CD8-positive, alpha-beta memory T cell (primary cell): ENCODE measurements around the gene PLEKHM3. TPM values are rescaled to one million over a fixed set of nuclear protein-coding genes. Genes with fewer than 3 reads are reported as not detected.

Experiments used
- CTCF ChIA-PET: fragments of 350-600 bp; sonication (Branson Sonifier 250); formaldehyde crosslinking; loops from one replicate; lab custom pipeline; 2021; ENCODE audit warnings: antibody characterized with exemption; lab: Charles Lee
- POLR2A ChIA-PET: fragments of 350-600 bp; sonication (Branson Sonifier 250); formaldehyde crosslinking; loops from one replicate; lab custom pipeline; 2021; ENCODE audit warnings: antibody characterized with exemption; lab: Charles Lee
- DNase-seq, 5 donors: peaks; one replicate each; pipeline versions ENCODE4 v3.0.0 to v3.0.0-alpha.2; 2020 to 2022; ENCODE audit warnings: mixed read lengths in 1 of 5
- H3K27ac ChIP-seq: one replicate; pipeline ENCODE4 v1.7.0; 2013; ENCODE audit warnings: low read depth, mild to moderate bottlenecking, low read length, moderate library complexity
- H3K27me3 ChIP-seq: 2 replicates; pipeline ENCODE4 v1.7.0; 2013; ENCODE audit warnings: low read length, mild to moderate bottlenecking; ENCODE audit not compliant: insufficient read depth, poor library complexity, severe bottlenecking
- H3K36me3 ChIP-seq: 2 replicates; pipeline ENCODE4 v1.7.0; 2013; ENCODE audit warnings: mild to moderate bottlenecking, low read length, moderate library complexity; ENCODE audit not compliant: insufficient read depth
- H3K4me1 ChIP-seq: 2 replicates; pipeline ENCODE4 v1.7.0; 2013; ENCODE audit warnings: mild to moderate bottlenecking, low read length, moderate library complexity; ENCODE audit not compliant: insufficient read depth
- H3K4me3 ChIP-seq: 2 replicates; pipeline ENCODE4 v1.7.0; 2013; ENCODE audit warnings: mild to moderate bottlenecking, low read length
- H3K9me3 ChIP-seq: 2 replicates; pipeline ENCODE4 v1.7.0; 2013; ENCODE audit warnings: mild to moderate bottlenecking, low read length
- H3K27ac Mint-ChIP-seq, 8 donors: one replicate each; pipeline ENCODE4 v1.8.0; 2020 to 2021; ENCODE audit warnings: mixed read lengths in 8 of 8, mild to moderate bottlenecking in 6 of 8, inconsistent platforms in 3 of 8, moderate library complexity in 3 of 8
- H3K27me3 Mint-ChIP-seq, 2 donors: one replicate each; pipeline ENCODE4 v1.8.0; 2020 to 2021; ENCODE audit warnings: mixed read lengths in 2 of 2, mild to moderate bottlenecking in 1 of 2, moderate library complexity in 1 of 2
- H3K36me3 Mint-ChIP-seq, 3 donors: one replicate each; pipeline ENCODE4 v1.8.0; 2020 to 2021; ENCODE audit warnings: mixed read lengths in 3 of 3, inconsistent platforms in 1 of 3, mild to moderate bottlenecking in 1 of 3
- H3K4me1 Mint-ChIP-seq, 3 donors: one replicate each; pipeline ENCODE4 v1.8.0; 2020 to 2021; ENCODE audit warnings: mixed read lengths in 3 of 3, inconsistent platforms in 1 of 3, mild to moderate bottlenecking in 1 of 3
- H3K4me3 Mint-ChIP-seq, 7 donors: one replicate each; pipeline ENCODE4 v1.8.0; 2020 to 2021; ENCODE audit warnings: mixed read lengths in 7 of 7, mild to moderate bottlenecking in 6 of 7, moderate library complexity in 4 of 7, inconsistent platforms in 2 of 7
- H3K9me3 Mint-ChIP-seq, 5 donors: one replicate each; pipeline ENCODE4 v1.8.0; 2020 to 2022; ENCODE audit warnings: mixed read lengths in 5 of 5, mild to moderate bottlenecking in 3 of 5, moderate library complexity in 2 of 5, inconsistent platforms in 1 of 5
- polyA plus RNA-seq: library from polyadenylated mRNA; unstranded; fragments of 300-500 nt; fragmentation: Illumina TruSeq; gene quantifications from one replicate; pipeline ENCODE4 v1.2.3, GENCODE V29; 2021
- total RNA-seq, 2 experiments: library from RNA; stranded (reverse); gene quantifications; one replicate each; pipeline ENCODE4 v1.2.3, GENCODE V29; 2021

PLEKHM3 gene
- total and polyA plus RNA-seq, 3 experiments from 2014 or later, result 4.4 to 7.2 (median 6.9) TPM

- Histone ChIP-seq H3K27me3 (no peaks in the 10 kb centered on the region), H3K27ac (no peak overlapping the region), H3K36me3 (no peaks in the 10 kb centered on the region), H3K4me1 (no peaks in the 10 kb centered on the region), H3K4me3 (no peak overlapping the region), H3K9me3 (no peaks in the 10 kb centered on the region)
- ChIA-PET POLR2A (no interaction called here), CTCF (no interaction called here)
- DNase-seq, result no peak
- Mint-ChIP-seq H3K36me3 (peaks cover 9 to 54% (median 10%) of the 10 kb centered on the region in 3 donors), H3K4me3 (no peak overlapping the region), H3K4me1 (no peaks in the 10 kb centered on the region), H3K27ac (no peak overlapping the region), H3K27me3 (no peaks in the 10 kb centered on the region), H3K9me3 (no peaks in the 10 kb centered on the region)
These were observed 122.5 kb downstream of the PLEKHM3 start for GRCh38 chr2:207902821-207903220.

DNA sequence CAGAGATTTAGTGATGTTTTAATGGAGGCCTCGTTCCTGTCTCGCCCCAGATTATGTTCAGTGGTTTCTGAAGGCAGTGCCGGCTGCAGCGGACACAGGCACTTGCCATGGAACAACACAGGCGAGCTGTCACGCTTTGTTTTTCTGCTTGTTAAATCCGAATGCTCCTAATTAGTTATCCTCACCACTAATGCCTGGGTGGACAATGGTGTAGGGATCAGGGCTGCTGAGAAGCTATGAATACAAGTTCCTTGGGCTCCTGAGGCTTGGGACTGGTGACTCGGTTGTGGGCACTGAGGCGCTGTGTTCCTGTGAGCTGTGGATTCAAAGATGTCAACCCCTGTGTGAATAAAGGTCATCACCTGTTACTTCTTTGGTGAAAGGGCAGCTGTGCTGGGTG lies 123.5 kb downstream of the PLEKHM3 start:
- no peaks in the 10 kb centered on the region for H3K4me1 ChIP-seq
- H3K4me3 ChIP-seq, result no peak overlapping the region
- H3K27ac Mint-ChIP-seq, result no peak overlapping the region
- no peak for DNase-seq
- H3K27ac ChIP-seq, result no peak overlapping the region
- peaks cover 8 to 54% (median 9%) of the 10 kb centered on the region in 3 donors for H3K36me3 Mint-ChIP-seq
- H3K9me3 Mint-ChIP-seq, result no peaks in the 10 kb centered on the region
- H3K36me3 ChIP-seq, result no peaks in the 10 kb centered on the region
- ChIA-PET CTCF (no interaction called here), POLR2A (no interaction called here)
- no peaks in the 10 kb centered on the region for H3K27me3 ChIP-seq
- no peaks in the 10 kb centered on the region for H3K9me3 ChIP-seq
- H3K4me3 Mint-ChIP-seq, result no peak overlapping the region
- no peaks in the 10 kb centered on the region for H3K27me3 Mint-ChIP-seq
- H3K4me1 Mint-ChIP-seq, result no peaks in the 10 kb centered on the region

DNA sequence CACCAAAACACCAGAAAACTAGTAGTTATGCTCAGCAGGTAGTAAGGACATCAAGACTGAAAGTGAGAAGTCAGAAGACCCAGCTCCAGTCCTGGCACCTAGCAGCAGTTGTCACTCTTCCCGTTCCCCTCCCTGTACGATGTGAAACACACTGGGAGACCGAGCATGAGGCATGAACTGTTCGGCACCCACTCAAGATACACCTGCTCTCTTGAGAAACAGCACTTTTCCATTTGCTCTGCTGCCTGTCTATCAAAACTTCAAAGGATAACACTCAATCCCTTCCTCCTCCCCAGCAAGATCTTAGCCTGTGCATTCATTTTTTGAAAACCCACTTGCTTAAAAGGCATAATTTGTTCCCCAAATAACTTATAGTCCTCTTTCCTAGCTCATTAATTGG lies 123.9 kb downstream of the PLEKHM3 start:
- Mint-ChIP-seq H3K9me3 (no peaks in the 10 kb centered on the region), H3K4me1 (no peaks in the 10 kb centered on the region), H3K4me3 (no peak overlapping the region), H3K27ac (no peak overlapping the region), H3K27me3 (no peaks in the 10 kb centered on the region), H3K36me3 (peaks cover 6 to 54% (median 9%) of the 10 kb centered on the region in 3 donors)
- Histone ChIP-seq H3K9me3 (no peaks in the 10 kb centered on the region), H3K36me3 (no peaks in the 10 kb centered on the region), H3K27ac (no peak overlapping the region), H3K27me3 (no peaks in the 10 kb centered on the region), H3K4me3 (no peak overlapping the region), H3K4me1 (no peaks in the 10 kb centered on the region)
- DNase-seq, result no peak
- ChIA-PET CTCF (interaction anchor here (1.7 kb wide), 1 partner anchor 22 kb away, joined by 3 read pairs; no protein-coding TSS in a partner anchor), POLR2A (no interaction called here)

DNA sequence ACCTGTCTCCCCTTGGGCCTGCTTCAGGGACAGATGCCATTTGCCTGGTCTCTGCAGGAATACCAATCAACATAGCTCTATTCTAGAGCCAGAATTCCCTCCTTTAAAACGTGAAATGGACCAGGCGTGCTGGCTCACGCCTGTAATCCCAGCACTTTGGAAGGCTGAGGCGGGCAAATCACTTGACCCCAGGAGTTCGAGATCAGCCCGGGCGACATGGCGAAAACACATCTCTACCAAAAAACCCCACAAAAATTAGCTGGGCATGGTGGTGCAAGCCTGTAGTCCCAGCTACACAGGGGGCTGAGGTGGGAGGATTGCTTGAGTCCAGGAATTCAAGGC lies 127.0 kb downstream of the PLEKHM3 start:
- no peaks in the 10 kb centered on the region for H3K9me3 Mint-ChIP-seq
- H3K4me3 Mint-ChIP-seq, result no peak overlapping the region
- no peak overlapping the region for H3K27ac Mint-ChIP-seq
- no peak for DNase-seq
- Histone ChIP-seq H3K27ac (no peak overlapping the region), H3K4me1 (no peaks in the 10 kb centered on the region), H3K27me3 (no peaks in the 10 kb centered on the region), H3K4me3 (no peak overlapping the region), H3K9me3 (no peaks in the 10 kb centered on the region), H3K36me3 (no peaks in the 10 kb centered on the region)
- H3K4me1 Mint-ChIP-seq, result no peaks in the 10 kb centered on the region
- POLR2A ChIA-PET, result no interaction called here
- CTCF ChIA-PET, result no interaction called here
- H3K27me3 Mint-ChIP-seq, result no peaks in the 10 kb centered on the region
- peaks cover 8 to 44% (median 9%) of the 10 kb centered on the region in 3 donors for H3K36me3 Mint-ChIP-seq

DNA sequence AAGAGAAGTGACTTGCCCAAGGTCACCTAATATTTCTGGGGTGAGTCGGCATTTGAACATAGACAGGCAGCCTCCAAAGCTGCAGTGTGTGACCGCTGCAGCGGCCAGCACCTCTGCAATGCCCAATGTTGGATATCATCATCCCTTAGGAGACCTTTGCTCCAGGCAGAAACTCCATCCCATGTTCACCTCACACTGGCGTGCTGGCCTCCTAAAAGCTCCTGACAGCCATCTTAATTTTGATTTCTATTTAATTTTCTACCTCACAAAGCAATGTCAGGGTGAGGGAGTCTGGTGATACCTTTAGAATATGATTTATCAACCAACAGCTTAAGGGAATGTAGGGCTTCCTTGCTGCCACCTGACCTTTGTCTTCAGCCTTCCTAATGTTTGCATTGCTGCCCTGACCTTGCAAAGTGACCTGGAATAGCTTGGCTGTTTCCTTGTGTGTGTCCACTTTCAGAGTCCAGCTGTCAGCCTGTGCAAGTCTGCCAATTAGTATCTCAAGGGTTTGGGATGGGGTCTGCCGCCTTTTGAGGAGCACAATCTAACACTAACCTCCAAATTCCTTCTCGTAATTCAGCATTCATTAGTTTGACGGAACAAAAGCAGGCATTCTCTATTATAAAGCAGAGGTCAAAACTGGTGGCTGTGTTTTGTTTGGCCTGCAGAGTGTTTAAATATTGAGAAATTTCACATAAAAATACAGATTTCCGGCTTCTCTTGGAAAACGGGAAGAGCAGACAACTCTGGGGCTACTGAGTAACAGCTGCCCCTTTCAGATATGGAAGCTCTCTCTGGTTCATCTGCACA lies 127.6 kb downstream of the PLEKHM3 start:
- Mint-ChIP-seq H3K27ac (no peak overlapping the region), H3K9me3 (no peaks in the 10 kb centered on the region)
- CTCF ChIA-PET, result no interaction called here

GRCh38 chr2:207896525-207897285 lies 128.6 kb downstream of the PLEKHM3 start:
- no peaks in the 10 kb centered on the region for H3K4me1 ChIP-seq
- no peaks in the 10 kb centered on the region for H3K27me3 ChIP-seq
- CTCF ChIA-PET, result no interaction called here
- POLR2A ChIA-PET, result no interaction called here
- DNase-seq, result no peak
- no peaks in the 10 kb centered on the region for H3K27me3 Mint-ChIP-seq
- H3K4me1 Mint-ChIP-seq, result no peaks in the 10 kb centered on the region
- H3K9me3 ChIP-seq, result no peaks in the 10 kb centered on the region
- H3K9me3 Mint-ChIP-seq, result no peaks in the 10 kb centered on the region
- H3K4me3 Mint-ChIP-seq, result no peak overlapping the region
- H3K27ac ChIP-seq, result no peak overlapping the region
- H3K36me3 Mint-ChIP-seq, result peaks cover 9 to 34% (median 11%) of the 10 kb centered on the region in 3 donors
- H3K27ac Mint-ChIP-seq, result no peak overlapping the region
- no peaks in the 10 kb centered on the region for H3K36me3 ChIP-seq
- H3K4me3 ChIP-seq, result no peak overlapping the region

More for the DNA sequence above, 127.6 kb downstream of the PLEKHM3 start:
- Mint-ChIP-seq H3K4me1 (no peaks in the 10 kb centered on the region), H3K27me3 (no peaks in the 10 kb centered on the region), H3K36me3 (peaks cover 8 to 42% (median 9%) of the 10 kb centered on the region in 3 donors), H3K4me3 (no peak overlapping the region)
- no peaks in the 10 kb centered on the region for H3K9me3 ChIP-seq
- no peaks in the 10 kb centered on the region for H3K36me3 ChIP-seq
- H3K27ac ChIP-seq, result no peak overlapping the region
- POLR2A ChIA-PET, result no interaction called here
- H3K4me1 ChIP-seq, result no peaks in the 10 kb centered on the region
- no peaks in the 10 kb centered on the region for H3K27me3 ChIP-seq
- no peak for DNase-seq
- H3K4me3 ChIP-seq, result no peak overlapping the region

DNA sequence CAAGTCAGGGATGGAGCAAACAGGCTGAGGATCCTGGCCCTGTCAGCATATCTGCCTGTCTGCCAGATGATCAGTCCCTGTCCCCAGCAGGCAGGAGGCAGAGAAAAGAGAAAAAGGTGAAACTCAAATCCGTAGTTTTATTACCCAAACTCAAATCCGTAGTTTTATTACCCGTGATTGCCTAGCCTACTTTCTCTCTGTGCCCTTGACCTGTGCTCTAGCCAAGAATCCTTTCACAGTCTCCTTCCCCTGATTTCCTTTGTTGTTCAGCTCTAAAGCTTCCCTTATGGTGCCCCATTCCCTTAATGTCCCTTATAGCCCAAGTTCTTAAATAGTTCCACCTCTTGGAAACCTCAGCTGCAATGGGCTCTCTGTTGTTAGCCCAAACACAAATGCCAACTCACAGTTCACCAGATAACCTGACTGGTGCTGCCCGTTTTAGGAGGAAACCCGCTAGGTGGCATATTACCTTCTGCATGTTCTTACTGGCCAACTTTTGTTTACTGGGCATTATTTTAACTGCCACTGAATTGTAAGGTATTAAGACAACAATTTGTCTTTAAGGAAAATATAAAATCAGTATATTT lies 130.0 kb downstream of the PLEKHM3 start:
- H3K27me3 Mint-ChIP-seq, result no peaks in the 10 kb centered on the region
- Histone ChIP-seq H3K9me3 (no peaks in the 10 kb centered on the region), H3K27ac (no peak overlapping the region), H3K36me3 (no peaks in the 10 kb centered on the region), H3K27me3 (no peaks in the 10 kb centered on the region), H3K4me3 (no peak overlapping the region), H3K4me1 (no peaks in the 10 kb centered on the region)
- H3K9me3 Mint-ChIP-seq, result no peaks in the 10 kb centered on the region
- no peaks in the 10 kb centered on the region for H3K4me1 Mint-ChIP-seq
- no peak overlapping the region for H3K27ac Mint-ChIP-seq
- H3K36me3 Mint-ChIP-seq, result peaks cover 5 to 20% (median 8%) of the 10 kb centered on the region in 3 donors
- H3K4me3 Mint-ChIP-seq, result no peak overlapping the region
- ChIA-PET POLR2A (no interaction called here), CTCF (no interaction called here)
- DNase-seq, result no peak
